MV-4-11 (cell line): ENCODE measurements around the gene CEP57.
A peak's percentile ranks its signal among the peaks of the same experiment; 100 is the strongest.

Experiments
- DNase-seq: peaks from one replicate; lab custom pipeline; 2025; lab: John Stamatoyannopoulos, UW

CEP57 gene

DNA sequence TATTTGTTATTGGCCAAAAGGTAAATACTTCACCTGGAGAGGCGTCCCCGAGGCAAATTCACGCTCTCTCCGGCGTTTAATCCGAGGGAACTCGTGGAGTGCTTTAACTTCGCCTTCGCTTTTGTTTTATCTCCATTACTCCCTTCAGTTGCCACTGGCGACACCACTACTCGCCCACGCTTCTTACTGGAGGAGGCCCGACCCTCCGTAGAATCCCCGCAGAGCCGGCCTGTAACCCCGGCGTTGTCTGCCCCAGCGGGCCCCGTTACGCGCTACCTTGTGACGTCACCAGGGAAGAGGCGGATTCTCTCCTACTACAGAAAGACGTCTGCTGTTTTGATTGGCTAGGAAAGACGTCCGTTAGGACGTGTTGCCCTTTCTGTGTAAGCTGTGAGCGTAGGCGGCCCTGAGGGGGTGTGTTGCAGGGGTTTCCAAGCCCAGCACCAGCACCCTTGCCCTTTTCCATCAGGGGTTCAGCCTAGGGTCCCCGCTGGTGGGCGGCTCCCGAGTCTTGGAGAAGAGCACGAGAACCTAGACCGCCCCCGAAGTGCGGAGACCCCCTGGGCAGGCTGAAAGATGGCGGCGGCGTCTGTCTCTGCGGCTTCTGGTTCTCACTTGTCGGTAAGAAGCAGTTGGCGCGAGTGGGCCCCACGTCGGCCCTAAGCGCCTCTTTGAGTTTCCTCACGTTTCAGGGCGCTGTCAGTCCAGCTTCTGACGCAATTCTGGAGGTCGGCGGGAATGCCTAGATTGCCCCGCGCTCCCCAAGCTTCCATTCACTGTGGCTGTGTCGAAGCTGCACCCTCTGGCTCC, at the start of gene CEP57:
CEP57 (plus strand) TSS at position 376 of the 810 bp plus-strand sequence; CDS start at position 577, 201 bp downstream.
- DNase-seq: peak; percentile 96

DNA sequence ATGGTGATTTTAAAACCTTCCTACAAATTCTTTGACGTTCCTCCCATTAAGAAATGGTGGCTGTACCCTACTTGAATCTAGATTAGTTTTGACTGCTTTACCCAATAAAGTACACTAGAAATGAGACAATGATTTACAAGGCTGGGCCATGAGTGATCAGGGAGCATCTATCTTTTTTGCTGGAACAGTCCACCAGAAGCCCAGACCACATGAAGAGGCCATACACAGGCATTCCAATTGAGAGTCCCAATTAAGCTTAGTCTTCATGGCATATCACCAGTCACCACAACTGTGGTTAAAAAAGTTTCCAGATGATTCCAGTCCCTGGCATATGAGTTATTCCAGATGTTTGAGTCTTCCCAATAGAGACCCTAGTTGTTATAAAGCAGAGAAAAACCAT, 40.2 kb upstream of the CEP57 start:
- DNase-seq: no peak

DNA sequence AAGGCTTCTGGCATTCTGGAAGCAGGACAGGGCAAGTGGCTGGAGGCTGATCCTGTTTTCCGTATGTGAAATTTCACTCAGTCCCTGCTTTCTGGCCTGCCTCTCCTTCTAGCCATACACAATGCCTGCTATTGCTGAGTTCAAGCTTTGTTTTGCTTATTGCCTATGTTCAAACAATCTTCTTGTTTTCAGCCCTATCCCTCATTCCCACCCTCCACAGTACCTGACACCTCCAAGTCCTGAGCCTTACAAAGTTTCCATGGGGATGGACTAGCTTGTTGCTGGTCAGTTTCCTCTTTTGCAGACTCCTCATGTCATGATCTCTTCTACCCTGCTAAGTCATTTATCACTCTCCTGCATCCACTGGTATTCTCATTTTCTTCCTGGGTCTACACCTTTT, 38.8 kb upstream of the CEP57 start:
- no peak for DNase-seq

DNA sequence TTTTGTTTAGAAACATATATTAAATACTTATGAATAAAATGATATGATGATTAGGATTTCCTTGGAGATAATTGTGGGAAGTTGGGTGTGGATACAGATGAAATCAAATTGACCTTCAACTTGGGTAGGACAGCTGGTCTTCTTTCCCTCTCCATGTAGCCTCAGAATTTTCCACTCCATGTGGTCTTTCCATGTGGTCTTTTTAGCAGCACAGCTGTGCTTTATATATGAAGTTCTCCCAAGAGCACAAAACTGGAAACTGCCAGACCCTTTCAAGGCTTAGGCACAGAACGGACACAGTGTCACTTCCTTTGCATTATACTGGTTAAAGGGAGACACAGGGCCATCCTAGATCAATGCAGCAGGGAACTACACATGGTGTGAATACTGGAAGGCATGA, 29.4 kb upstream of the CEP57 start:
- no peak for DNase-seq

DNA sequence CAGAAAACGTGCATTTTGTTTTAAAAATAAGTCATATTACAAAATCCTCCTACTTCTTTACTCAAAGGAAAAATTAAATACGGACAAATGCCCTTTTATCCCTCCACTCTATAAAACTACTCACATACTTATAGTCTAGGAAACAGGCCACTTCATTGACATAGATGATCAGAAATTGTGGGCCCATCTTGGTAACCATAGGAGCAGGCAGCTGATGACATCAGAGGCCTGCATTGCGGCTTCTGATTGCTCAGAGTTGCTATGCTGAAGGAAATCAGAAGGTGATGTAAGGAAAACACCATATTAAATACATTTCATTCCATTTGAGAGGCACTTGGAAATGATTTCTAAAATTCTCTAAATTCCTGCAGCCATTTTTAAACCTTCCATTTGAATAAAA, 27.8 kb upstream of the CEP57 start:
- DNase-seq: no peak

DNA sequence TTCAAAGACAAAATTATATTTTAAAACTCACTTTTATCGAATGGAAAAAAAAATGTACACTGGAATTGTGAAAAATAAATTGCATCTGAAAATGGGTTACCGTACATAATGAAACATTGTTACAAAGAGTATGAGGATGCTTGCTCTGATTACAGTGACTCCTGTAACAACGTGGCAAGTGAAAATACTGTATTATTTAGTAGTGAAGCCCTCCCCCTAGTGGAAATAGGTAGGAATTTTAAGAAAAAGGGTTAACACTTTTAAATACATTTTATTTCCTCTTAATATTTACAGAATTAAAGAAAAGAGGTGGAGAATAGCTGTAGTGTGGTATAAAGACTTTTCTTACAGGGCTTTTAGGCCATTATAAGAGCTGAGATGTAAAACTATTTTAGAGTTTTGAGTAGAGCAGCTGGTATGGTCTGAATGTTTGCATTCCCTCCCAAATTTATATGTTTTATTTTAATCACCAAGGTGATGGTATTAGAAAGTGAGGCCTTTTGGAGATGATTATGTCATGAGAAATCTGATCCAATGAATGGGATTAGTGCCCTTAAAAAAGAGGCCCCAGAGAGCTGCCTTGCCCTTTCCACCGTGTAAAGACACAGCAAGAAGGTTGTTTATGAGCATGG, 25.9 kb upstream of the CEP57 start:
- DNase-seq: peak; percentile 28

DNA sequence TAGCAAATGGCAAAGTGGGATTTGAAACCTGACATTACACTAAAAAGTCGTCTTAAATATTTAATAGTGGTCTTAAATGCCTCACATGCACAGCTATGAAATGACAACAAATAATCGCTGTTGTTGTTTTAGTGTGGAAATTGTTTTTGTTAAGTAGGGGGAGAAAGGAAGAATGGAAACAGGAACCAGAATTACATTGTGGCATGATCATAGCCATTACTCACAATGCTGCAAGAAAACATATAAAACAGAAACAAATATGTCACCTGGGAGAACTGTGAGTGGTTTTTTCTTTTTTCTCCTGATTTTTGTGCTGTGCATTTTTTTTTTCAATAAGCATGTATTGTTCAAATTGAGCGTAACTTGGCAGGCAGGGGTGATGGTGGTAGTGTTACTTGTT, 23.6 kb upstream of the CEP57 start:
- DNase-seq: peak; percentile 25

DNA sequence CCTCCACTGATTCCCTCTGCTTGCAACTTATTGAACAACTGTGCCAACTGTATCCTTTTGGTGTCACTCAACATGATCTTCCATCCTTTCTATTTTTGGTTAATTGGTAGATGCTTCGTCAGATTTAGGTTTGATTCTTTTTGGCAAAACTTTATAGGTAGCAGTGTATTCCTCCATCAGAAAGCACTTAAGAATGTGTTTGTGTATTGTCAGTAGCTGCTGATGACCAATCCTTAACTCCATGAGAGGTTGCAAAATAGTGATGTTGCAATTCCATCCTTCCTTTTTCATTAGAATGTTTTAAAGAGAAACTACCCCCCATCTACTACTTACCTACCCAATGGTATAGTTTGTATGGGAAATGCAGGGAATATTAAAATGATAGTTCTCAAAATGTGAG, 22.8 kb upstream of the CEP57 start:
- DNase-seq: peak; percentile 64

DNA sequence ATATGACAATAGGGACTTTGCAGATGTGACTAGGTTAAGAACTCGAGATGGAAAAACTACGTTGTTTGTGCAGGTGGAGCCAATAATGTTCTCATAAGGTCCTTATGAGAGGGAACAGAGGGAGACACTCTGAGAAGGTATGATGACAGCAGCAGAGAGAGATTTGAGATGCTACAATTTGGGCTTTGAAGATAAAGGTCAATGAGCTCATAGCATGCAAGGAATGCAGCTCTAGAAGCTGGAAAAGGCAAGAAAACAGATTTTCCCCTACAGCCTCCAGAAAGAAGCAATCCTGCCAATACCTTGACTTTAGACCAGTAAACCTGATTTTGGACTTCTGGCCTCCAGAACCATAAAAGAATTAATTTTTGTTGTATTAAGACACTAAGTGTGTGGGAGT, 21.8 kb upstream of the CEP57 start:
- no peak for DNase-seq

DNA sequence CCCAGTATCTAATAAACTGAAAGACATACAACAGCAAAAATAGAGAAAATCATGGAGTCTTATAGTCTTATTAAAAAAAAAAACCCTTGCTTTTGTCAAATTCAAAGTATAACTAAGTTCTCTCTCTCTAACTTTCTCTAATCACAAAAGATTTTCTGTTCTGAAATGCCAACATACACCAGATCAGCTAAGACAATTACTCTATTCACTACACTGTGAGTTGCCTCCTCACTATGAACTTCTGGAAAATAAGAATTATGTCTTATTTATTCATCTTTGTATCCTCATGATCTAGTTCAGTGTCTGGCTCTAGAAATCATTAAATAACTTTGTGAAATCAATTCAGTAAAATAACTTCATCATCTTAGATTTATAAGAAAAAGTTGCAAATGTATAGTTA, 13.4 kb upstream of the CEP57 start:
- no peak for DNase-seq

DNA sequence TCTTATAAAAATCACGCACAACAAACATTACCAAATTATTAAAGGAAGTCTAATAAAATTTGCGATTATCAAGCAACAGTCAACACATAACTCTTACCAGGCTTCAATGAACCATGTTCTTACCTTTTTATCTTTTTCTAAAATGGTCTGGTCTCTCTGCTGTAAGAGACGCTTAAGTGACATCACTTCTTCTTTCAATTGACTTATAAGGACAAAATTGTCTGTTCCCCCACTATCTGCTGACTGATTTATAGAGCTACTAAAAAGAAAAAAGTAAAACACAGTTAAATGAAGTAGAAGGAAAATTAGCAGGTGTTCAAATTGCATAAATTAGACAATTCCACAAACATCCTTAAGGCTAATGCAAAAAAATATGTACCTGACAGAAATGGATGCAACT, 11.6 kb upstream of the CEP57 start:
- peak; percentile 33 for DNase-seq

DNA sequence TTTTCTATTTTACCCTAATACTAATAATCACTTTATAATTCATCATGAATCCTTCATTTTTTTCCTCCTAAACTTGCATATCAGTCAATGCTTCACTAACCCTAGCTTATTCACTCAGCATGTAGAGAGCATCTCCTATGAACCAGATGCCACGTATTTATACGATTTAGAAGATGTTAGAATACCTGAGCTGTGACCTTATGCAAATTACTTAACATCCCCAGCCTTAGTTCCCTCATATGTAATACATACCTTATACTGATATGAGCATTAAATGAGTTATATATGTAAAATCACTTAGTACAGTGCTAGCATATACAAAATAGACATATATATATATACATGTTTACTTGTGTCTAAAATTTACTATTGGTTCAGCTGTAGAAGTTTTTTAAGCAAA, 9.8 kb upstream of the CEP57 start:
- no peak for DNase-seq

DNA sequence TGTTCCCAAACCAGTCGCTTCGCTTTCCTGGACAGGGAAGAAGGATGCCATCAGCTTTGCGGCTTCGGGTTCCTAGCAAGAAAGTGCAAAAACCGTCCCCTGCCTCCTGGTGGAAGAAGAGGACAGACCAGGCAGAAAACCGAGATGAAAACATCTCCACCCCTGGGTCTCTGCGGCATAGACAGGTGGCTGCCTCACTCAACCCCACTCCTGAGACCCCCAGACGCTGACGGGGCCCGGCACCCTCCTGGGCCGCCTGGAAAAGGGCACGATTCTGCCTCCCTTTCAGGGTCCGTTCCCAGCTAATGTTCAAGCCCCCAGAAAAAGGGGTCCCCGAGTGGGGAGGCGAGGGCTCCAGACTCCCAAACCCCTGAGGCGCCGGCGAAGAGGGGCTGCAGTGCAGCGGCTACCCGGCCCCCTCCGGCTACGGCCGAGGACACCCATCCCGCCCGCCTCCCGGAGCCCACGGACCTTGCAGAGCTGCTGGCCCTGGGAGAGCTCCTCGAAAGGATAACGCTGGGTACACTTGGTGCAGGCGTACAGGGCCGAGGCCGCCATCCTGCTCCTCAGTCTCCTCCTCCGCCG, 1.3 kb upstream of the CEP57 start:
- DNase-seq: no peak

DNA sequence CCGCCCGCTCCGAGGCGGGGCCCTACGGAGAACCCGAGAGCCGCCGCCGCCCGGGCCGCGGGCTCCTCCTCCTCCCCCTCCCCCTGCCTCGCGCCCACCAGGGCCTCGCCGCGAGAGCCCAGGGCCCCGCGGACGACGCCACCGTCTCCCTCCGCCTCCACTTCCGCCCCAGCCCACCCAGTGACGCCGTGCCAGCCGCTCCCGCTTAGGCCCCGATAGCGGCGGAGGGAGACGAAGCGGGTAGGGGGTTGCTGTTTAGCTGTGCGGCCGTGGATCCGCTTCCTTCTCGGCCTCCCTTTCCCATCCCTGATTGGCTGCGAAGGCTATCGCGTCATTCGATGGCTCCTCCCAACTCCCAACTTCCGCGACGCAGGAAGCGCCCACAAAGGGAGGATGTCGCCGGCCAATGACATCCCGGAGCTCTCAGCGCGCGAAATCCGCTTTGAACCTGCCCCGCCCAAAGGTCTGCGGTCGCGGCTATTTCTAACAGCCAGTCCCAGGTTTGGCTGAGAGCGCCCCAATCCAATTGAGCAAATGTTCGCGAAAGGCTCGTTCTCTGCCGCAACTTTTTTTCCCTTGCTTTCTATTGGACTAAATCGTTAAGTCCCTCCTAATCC, 684 bp upstream of the CEP57 start, which contains the start of gene FAM76B:
FAM76B (minus strand) TSS at position 277 of the 617 bp plus-strand sequence. CDS start 304 bp downstream, outside the sequence.
- peak; percentile 99 for DNase-seq

DNA sequence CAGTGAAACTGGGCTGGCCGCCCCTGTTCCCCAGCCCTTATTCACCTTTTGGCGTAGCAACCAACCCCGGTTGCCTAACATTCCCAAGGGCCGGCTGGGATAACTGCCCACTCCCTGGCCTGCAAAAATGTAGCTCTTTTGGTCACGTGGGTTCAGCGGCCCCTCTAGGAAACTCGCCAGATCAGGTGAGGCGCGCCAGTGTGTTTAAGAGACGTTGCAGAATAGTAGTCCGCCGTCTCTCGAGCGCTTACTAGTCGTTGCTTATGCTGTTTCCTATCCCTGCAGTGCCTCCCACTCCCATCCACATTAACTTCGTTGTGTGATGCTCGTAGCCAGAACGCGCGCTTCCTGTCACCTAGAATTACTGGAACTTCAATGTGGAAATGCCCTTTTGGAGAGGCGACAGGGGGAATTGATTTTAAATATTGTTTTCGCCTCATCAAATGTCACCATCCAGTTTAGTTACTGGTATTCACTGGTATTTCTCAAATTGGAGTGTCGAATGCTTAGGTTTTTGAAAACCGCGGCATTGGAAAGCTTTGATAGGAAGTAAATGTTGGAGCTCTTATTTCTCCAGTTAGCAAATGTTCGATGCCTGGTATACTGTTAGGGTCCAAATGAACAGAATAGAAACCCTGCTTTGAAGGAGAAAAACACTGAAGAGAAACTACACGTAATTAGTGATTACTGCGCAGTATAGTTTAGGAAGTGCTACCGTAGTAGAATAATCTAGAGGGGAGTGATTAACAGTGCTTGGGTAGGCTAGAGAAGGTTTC, 823 bp downstream of the CEP57 start:
- DNase-seq: peak; percentile 45

DNA sequence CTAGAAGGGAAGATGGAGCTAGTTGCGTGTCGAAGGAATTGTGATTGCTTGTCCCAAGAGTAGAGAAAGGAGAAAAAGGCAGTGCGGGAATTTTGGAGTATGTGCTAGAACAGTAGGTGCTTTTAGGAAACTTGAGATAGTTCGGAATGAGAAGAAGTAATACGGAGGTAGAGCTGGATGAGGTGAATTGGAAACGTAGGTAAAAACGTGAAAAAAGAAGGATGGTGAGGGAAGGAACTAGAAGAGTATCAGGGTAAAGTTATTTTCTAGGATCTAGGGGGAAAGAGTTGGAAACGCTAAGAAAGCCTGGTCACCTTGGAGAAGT, 1.4 kb downstream of the CEP57 start:
- no peak for DNase-seq

DNA sequence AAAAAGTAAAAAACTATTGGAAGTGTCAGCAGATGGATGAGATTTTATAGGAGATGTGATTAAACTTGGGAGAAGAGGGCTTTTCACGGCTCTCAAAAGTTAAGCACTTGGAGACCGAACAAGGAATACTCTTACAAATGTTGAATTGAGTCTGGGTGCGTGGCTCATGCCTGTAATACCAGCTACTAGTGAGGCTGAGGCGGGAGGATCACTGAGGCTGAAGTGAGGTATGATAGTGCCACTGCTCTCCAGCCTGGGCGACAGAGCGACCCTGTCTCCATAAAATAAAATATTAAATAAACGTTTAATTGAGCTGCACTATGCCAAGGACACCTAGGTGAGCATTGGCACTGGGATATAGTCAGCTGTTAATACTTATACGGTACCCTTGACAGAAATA, 1.9 kb downstream of the CEP57 start:
- no peak for DNase-seq

DNA sequence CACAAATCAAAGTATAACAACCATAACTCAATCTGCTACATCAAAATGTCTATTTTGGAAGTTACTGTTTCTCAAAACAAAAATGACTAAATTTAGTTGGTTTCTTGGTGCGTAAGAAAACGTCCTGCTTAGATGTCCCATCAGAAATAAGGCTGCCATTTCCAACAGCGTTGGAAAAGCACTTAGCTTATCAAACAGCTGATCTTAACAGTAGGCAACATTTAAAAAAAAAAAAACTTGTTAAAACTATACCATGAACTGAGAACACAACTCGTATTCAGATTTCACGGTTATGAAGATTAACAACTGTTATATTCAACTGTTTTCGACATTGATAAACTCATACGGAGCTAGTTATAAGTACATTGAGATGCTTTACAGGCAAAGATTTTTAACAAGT, 2.4 kb downstream of the CEP57 start:
- no peak for DNase-seq

DNA sequence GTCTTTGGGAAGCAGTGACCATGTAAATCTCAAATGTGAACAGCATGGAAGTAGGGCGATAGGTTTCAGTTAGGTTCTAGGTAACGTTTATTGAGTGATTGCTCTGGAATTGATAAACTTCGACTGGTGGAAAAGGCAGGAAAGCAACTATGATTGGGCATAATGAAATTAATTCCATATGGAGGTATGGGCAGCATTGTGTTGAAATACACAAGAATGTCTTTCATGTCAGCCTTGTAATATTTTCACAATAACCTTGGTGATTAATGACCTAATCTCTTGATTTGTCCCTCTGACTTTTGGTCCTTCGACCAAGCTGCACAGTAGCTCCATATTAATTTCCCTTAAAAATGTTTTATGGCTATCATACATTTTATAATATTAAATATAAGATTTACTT, 2.8 kb downstream of the CEP57 start:
- DNase-seq: no peak

DNA sequence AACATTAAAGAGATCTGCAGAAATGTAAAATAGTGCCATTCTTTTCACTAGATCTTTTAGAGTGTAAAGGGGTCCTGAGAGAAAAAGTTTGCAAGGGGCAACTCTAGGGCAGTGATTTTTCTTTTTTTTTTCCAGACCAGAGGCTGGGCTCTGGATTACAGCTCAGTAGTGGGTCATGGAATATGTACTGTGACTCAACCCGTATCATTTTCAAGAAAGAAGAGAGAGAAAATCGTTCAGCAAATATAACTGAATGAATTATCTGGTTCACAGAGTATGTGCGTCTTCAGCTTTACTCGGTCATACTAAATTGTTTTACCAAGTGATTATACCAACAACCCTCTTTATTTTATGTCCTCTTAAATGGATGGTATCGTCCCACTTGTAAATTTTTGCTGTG, 3.8 kb downstream of the CEP57 start:
- no peak for DNase-seq

DNA sequence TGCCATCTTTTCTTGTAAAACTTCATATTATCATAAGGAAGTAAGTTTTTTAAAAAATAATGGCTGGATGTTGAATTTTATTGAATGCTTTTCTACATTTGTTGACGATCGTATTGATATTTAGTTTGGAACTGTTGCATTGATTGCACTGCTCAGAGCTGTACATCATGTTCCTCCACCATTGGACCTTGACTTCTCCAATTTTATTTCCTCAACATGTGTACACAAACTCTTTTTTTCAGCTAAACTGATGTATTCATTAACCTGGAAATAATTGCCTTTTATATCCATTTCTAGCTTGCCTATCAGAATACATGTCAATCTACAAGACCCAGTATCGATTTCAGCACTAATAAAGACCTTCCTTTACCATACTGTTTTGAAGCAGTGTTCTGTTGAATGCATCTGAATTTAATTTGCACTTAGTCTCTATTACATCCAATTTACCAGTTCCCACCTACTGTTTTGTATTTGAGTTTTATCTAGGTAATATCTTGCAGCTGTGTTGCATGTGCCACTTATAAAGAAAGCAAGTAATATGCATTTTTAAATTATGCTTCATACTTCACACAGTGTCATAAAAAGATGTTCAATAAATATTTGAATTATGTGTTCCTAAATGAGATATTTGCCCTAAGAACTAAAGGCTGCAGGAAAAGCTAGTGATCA, 5.5 kb downstream of the CEP57 start:
- DNase-seq: no peak

DNA sequence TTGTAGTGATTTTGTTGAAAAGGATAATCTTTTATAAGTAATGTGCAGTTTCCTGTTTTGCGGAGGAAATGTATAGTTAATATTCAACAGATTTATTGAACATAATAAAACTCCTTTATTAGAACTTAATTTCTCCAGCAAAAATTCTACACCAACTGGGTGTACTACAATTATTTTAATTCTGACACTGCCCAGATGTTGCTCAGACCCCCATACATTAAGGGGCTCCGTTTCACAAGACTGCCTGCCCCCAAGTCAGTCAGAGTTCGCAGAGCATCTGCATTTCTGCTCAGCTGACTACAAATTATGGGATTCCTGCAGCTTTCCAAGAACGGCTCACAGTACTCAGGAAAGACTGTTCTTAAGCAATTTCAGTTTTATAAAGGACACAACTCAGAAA, 6.2 kb downstream of the CEP57 start:
- DNase-seq: no peak
